ENCODE data around the gene ATP1A4.

DNA sequence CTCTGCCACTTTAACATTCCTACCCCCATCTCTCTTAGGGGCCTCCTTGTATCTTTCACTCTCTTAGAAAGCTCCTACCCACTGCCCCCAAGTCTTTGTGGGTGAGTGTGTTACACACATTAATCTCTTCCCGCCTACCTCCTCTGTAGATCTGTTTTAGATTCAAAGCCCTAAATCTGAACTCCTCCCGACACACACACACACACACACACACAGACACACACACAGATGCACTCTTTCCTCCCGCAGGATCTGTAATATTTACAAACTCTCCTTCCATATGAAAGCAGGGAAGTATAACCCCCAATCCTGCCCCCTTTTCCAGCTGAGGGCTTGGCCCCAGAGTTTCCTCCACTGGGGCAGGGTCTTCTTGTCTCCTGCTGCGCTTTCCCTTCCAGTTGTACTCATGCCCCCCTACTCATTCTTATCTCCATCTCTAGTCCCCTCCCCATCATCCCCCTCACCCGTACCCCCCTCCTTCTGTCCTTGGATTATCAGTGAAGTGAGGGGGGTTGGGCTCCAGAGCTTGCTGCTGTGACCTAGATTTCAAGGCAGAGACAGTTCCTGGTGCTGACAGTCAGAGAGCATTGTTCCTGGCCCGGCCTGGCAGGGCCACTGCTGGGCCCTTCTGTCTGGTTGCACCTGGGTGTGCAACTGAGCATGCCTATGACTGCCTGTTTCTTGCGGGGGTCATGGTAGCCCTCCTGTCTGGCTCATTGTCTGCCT is 58.1 kb downstream of the ATP1A4 start:
- TF ChIP-seq SIN3A (IDR thresholded peaks at IDR 0.05; ENCODE audit: borderline replicate concordance, insufficient read depth, low read depth, low read length) (no peak), POLR2AphosphoS5 (IDR thresholded peaks at IDR 0.05; ENCODE audit: low read depth, low read length) (no peak)
- TF ChIP-seq, protein P1, sequence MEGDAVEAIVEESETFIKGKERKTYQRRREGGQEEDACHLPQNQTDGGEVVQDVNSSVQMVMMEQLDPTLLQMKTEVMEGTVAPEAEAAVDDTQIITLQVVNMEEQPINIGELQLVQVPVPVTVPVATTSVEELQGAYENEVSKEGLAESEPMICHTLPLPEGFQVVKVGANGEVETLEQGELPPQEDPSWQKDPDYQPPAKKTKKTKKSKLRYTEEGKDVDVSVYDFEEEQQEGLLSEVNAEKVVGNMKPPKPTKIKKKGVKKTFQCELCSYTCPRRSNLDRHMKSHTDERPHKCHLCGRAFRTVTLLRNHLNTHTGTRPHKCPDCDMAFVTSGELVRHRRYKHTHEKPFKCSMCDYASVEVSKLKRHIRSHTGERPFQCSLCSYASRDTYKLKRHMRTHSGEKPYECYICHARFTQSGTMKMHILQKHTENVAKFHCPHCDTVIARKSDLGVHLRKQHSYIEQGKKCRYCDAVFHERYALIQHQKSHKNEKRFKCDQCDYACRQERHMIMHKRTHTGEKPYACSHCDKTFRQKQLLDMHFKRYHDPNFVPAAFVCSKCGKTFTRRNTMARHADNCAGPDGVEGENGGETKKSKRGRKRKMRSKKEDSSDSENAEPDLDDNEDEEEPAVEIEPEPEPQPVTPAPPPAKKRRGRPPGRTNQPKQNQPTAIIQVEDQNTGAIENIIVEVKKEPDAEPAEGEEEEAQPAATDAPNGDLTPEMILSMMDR (IDR thresholded peaks at IDR 0.05): no peak

Data from Panc1 (cell line).